MCF 10A (cell line): ENCODE measurements around the gene MKNK1. TPM values are rescaled to one million over a fixed set of nuclear protein-coding genes. Genes with fewer than 3 reads are reported as not detected.

Source experiments
- BruUV-seq: library from RNA; stranded (reverse); fragments of 400-500 nt; replicated peaks from 2 replicates; lab custom pipeline; 2021; lab: Mats Ljungman, UMichigan
- CTCF ChIA-PET: fragments of 300-600 bp; sonication (Branson Sonifier 250); formaldehyde crosslinking; extraction: SDS; loops from one replicate; lab custom pipeline; 2021; ENCODE audit warnings: antibody characterized with exemption, inconsistent platforms; lab: Yijun Ruan, JAX
- POLR2A ChIA-PET: fragments of 300-600, 350-650 bp; sonication (Branson Sonifier 250); formaldehyde crosslinking; extraction: SDS; loops from one replicate; lab custom pipeline; 2020; ENCODE audit warnings: antibody characterized with exemption, inconsistent platforms; lab: Yijun Ruan, JAX
- DNase-seq: peaks from one replicate; pipeline ENCODE4 v3.0.0-alpha.2; 2018; ENCODE audit not compliant: unreplicated experiment
- H3K27ac Mint-ChIP-seq: one replicate; pipeline ENCODE4 v1.8.0; 2022; ENCODE audit warnings: mild to moderate bottlenecking, low read depth, mixed read lengths; ENCODE audit not compliant: unreplicated experiment
- H3K27me3 Mint-ChIP-seq: one replicate; pipeline ENCODE4 v1.8.0; 2022; ENCODE audit warnings: mixed read lengths; ENCODE audit not compliant: insufficient read depth, unreplicated experiment
- H3K36me3 Mint-ChIP-seq: one replicate; pipeline ENCODE4 v1.8.0; 2022; ENCODE audit warnings: mild to moderate bottlenecking, moderate library complexity, mixed read lengths; ENCODE audit not compliant: insufficient read depth, unreplicated experiment
- H3K4me1 Mint-ChIP-seq: one replicate; pipeline ENCODE4 v1.8.0; 2022; ENCODE audit warnings: mixed read lengths; ENCODE audit not compliant: insufficient read depth, unreplicated experiment
- H3K4me3 Mint-ChIP-seq: one replicate; pipeline ENCODE4 v1.8.0; 2022; ENCODE audit warnings: mild to moderate bottlenecking, moderate library complexity, mixed read lengths; ENCODE audit not compliant: unreplicated experiment
- H3K9me3 Mint-ChIP-seq: one replicate; pipeline ENCODE4 v1.8.0; 2022; ENCODE audit warnings: mixed read lengths; ENCODE audit not compliant: unreplicated experiment
- CTCF ChIP-seq: fragments of 200-600 bp; IDR thresholded peaks from one replicate; pipeline ENCODE4 v1.8.0; 2022; ENCODE audit warnings: antibody characterized with exemption, mild to moderate bottlenecking; ENCODE audit not compliant: unreplicated experiment
- intact Hi-C: fragments of 100-400 bp; cut with micrococcal nuclease; formaldehyde crosslinking; loops from 2 replicates; pipeline ENCODE4 v1.14.1; 2022
- total RNA-seq: library from RNA; stranded (reverse); gene quantifications from 2 replicates; pipeline ENCODE4 v1.2.3, GENCODE V29; 2022

MKNK1 gene
- total RNA-seq, 1 experiment from 2014 or later: 25.6 TPM

DNA sequence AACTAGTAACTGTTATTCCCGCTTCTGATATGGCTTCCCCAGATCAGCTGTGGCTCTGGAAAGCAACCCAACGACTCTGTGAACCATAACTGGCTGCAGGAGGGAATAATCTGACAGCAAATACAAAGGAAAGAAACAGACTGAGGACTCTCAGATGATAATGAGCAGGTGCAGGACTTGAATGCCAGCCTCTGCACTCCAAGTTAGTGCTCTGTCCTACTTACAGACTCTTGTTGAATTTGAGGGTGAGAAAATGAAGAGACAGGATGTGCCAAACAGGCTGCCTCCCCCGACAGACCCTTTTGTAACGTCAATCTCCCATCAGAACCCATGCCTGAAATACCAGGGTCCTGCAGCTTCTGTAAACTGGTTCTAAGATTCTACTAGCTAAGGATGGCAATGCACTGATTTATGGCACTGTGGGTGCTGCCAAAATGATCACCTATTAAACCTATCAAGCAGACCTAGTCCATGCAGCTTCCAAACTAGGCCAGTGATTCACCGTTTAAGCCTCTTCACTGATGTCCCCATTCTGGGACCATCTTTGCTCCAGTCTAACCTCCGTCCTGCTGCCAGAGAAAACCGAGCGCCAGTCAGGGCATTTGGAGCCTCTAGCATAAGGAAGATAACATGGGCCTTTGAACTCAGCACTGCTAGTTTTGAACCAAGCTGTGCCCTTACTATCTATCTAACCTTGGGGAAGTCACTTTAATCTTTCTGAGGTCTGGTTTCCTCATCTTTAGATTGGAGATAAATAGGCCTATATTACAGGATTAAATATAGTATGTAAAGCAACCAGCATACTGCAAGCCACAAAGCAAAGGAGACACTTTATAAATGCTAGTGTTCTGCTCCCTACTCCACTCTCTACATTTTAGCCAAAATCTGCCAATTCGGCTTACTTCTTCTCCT is 4.8 kb downstream of the MKNK1 start:
- no peak overlapping the region for H3K4me3 Mint-ChIP-seq
- peaks cover 20% of the 10 kb centered on the region for H3K4me1 Mint-ChIP-seq
- no peaks in the 10 kb centered on the region for H3K9me3 Mint-ChIP-seq
- TF ChIP-seq CTCF: no peak
- BruUV-seq: no TSS peak
- CTCF ChIA-PET: no interaction called here
- POLR2A ChIA-PET: interaction anchor here (1.1 kb wide), 1 partner anchor 13 kb away, joined by 4 read pairs; no protein-coding TSS in a partner anchor
- intact Hi-C loops: no loop called here
- H3K36me3 Mint-ChIP-seq: no peaks in the 10 kb centered on the region
- DNase-seq: no peak
- H3K27ac Mint-ChIP-seq: no peak overlapping the region
- no peaks in the 10 kb centered on the region for H3K27me3 Mint-ChIP-seq

- H3K27me3 Mint-ChIP-seq: no peaks in the 10 kb centered on the region
- DNase-seq: no peak
- TF ChIP-seq CTCF: no peak
- no TSS peak for BruUV-seq
- intact Hi-C loops: no loop called here
- H3K4me1 Mint-ChIP-seq: peaks cover 18% of the 10 kb centered on the region
- no peak overlapping the region for H3K27ac Mint-ChIP-seq
- ChIA-PET CTCF (interaction anchor here (0.7 kb wide), 1 partner anchor 99 kb away, joined by 3 read pairs; no protein-coding TSS in a partner anchor), POLR2A (interaction anchor here (1.1 kb wide), 1 partner anchor 20 kb away, joined by 3 read pairs; no protein-coding TSS in a partner anchor)
- H3K4me3 Mint-ChIP-seq: no peak overlapping the region
- no peaks in the 10 kb centered on the region for H3K9me3 Mint-ChIP-seq
- H3K36me3 Mint-ChIP-seq: peaks cover 24% of the 10 kb centered on the region
Measured at GRCh38 chr1:46596846-46597245, 7.2 kb downstream of the MKNK1 start.

DNA sequence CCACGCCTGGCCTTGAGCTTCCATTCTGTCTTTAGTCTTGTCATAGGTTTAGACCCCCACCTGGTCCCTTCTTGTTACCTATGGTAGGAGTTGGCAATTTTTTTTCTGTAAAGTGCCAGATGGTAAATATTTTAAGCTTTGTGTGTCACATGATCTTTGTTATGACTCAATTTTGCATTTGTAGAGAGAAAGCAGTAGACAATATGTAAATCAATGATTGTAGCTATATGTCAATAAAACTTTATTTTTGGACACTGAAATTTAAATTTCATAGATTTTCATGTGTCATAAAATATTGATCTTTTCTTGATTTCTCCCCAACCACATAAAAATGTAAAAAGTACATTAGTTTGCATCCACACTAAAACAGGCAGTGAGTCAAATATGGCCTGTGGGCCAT is 8.0 kb downstream of the MKNK1 start:
- no peak for DNase-seq
- TF ChIP-seq CTCF: no peak
- ChIA-PET POLR2A (interaction anchor here (1.1 kb wide), 1 partner anchor 19 kb away, joined by 3 read pairs; no protein-coding TSS in a partner anchor), CTCF (interaction anchor here (0.6 to 0.8 kb wide), 4 partner anchors 8 to 149 kb away, joined by 3 read pairs; partner anchors contain the start of gene MKNK1)
- Mint-ChIP-seq H3K4me1 (peaks cover 14% of the 10 kb centered on the region), H3K36me3 (peaks cover 31% of the 10 kb centered on the region), H3K27ac (no peak overlapping the region), H3K27me3 (no peaks in the 10 kb centered on the region), H3K9me3 (no peaks in the 10 kb centered on the region), H3K4me3 (no peak overlapping the region)
- intact Hi-C loops: no loop called here
- no TSS peak for BruUV-seq

- no peak overlapping the region for H3K4me3 Mint-ChIP-seq
- H3K4me1 Mint-ChIP-seq: peaks cover 13% of the 10 kb centered on the region
- no peaks in the 10 kb centered on the region for H3K9me3 Mint-ChIP-seq
- ChIA-PET CTCF (interaction anchor here (0.8 to 1.2 kb wide), 2 partner anchors 20 to 732 kb away, joined by 3 read pairs; no protein-coding TSS in a partner anchor), POLR2A (no interaction called here)
- TF ChIP-seq CTCF: no peak
- intact Hi-C loops: no loop called here
- peaks cover 36% of the 10 kb centered on the region for H3K36me3 Mint-ChIP-seq
- no TSS peak for BruUV-seq
- no peaks in the 10 kb centered on the region for H3K27me3 Mint-ChIP-seq
- no peak for DNase-seq
- no peak overlapping the region for H3K27ac Mint-ChIP-seq
Measured at GRCh38 chr1:46595127-46595526, 8.9 kb downstream of the MKNK1 start.
